WTC11 (cell line): Measurements from ENCODE around the gene LPP.

Experiments
- ATF1 ChIP-seq: sonication (generic); formaldehyde crosslinking; IDR thresholded peaks from 2 replicates; pipeline ENCODE4 v1.8.1; 2023; ENCODE audit warnings: mild to moderate bottlenecking, moderate library complexity, missing genetic modification reagents
- CREM ChIP-seq: sonication (generic); formaldehyde crosslinking; IDR thresholded peaks from 2 replicates; pipeline ENCODE4 v1.8.1; 2022; ENCODE audit warnings: mild to moderate bottlenecking, missing genetic modification reagents, moderate library complexity
- FOXJ3 ChIP-seq: sonication (generic); formaldehyde crosslinking; IDR thresholded peaks from 2 replicates; pipeline ENCODE4 v1.9.0; 2021; ENCODE audit warnings: missing genetic modification reagents, mild to moderate bottlenecking, borderline replicate concordance
- FOXP4 ChIP-seq: sonication (generic); formaldehyde crosslinking; IDR thresholded peaks from 2 replicates; pipeline ENCODE4 v1.8.0; 2022; ENCODE audit warnings: mild to moderate bottlenecking, missing genetic modification reagents
- JUN ChIP-seq: sonication (generic); formaldehyde crosslinking; IDR thresholded peaks from 2 replicates; pipeline ENCODE4 v1.8.0; 2023; ENCODE audit warnings: mild to moderate bottlenecking, missing genetic modification reagents
- NFYB ChIP-seq: sonication (generic); formaldehyde crosslinking; conservative IDR thresholded peaks from 2 replicates; pipeline ENCODE4 v1.8.0; 2022; ENCODE audit warnings: low read depth, missing genetic modification reagents
- OVOL2 ChIP-seq: fragments of 250-450 bp; sonication (Bioruptor Pico); IDR thresholded peaks from 2 replicates; pipeline ENCODE4 v1.9.0; 2021; ENCODE audit warnings: mild to moderate bottlenecking, borderline replicate concordance
- ZNF671 ChIP-seq: fragments of 250-450 bp; sonication (Bioruptor Pico); IDR thresholded peaks from 2 replicates; pipeline ENCODE4 v1.8.0; 2021; ENCODE audit warnings: mild to moderate bottlenecking
- TF ChIP-seq, protein P1 (sequence below): sonication (generic); formaldehyde crosslinking; IDR thresholded peaks from 2 replicates; pipeline ENCODE4 v1.8.1; 2023; ENCODE audit warnings: mild to moderate bottlenecking, moderate library complexity, missing genetic modification reagents
- TF ChIP-seq, protein P2 (sequence below): fragments of 200-600 bp; IDR thresholded peaks from 2 replicates; pipeline ENCODE4 v1.8.0; 2022; ENCODE audit warnings: antibody characterized with exemption

DNA sequence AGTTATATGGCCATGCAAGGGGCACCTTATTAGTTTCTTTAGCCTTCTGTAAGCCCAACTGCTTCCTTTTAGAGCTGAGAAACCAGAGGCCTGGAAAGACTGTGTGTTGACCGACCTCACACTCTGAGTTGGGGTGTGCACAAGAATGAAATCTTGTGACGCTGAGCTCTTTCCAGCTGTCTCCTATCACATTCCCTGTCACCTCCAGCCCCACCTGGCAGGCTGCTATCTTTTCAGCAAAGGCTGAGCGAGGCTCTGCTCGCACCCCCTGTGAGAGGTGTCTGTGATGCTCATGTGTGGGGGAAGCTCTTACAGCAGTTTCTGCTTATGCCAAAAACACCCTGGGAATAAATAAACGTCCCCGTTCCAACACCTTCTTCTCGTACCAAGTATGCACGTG lies 27.0 kb upstream of the LPP start:
- no peak for TF ChIP-seq FOXP4 (CRISPR knock-in tag)
- TF ChIP-seq, protein P1, sequence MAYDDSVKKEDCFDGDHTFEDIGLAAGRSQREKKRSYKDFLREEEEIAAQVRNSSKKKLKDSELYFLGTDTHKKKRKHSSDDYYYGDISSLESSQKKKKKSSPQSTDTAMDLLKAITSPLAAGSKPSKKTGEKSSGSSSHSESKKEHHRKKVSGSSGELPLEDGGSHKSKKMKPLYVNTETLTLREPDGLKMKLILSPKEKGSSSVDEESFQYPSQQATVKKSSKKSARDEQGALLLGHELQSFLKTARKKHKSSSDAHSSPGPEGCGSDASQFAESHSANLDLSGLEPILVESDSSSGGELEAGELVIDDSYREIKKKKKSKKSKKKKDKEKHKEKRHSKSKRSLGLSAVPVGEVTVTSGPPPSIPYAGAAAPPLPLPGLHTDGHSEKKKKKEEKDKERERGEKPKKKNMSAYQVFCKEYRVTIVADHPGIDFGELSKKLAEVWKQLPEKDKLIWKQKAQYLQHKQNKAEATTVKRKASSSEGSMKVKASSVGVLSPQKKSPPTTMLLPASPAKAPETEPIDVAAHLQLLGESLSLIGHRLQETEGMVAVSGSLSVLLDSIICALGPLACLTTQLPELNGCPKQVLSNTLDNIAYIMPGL (CRISPR knock-in tag): no peak
- TF ChIP-seq, protein P2, sequence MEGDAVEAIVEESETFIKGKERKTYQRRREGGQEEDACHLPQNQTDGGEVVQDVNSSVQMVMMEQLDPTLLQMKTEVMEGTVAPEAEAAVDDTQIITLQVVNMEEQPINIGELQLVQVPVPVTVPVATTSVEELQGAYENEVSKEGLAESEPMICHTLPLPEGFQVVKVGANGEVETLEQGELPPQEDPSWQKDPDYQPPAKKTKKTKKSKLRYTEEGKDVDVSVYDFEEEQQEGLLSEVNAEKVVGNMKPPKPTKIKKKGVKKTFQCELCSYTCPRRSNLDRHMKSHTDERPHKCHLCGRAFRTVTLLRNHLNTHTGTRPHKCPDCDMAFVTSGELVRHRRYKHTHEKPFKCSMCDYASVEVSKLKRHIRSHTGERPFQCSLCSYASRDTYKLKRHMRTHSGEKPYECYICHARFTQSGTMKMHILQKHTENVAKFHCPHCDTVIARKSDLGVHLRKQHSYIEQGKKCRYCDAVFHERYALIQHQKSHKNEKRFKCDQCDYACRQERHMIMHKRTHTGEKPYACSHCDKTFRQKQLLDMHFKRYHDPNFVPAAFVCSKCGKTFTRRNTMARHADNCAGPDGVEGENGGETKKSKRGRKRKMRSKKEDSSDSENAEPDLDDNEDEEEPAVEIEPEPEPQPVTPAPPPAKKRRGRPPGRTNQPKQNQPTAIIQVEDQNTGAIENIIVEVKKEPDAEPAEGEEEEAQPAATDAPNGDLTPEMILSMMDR: no peak
- TF ChIP-seq NFYB (CRISPR knock-in tag): no peak
- TF ChIP-seq CREM (CRISPR knock-in tag): no peak
- TF ChIP-seq JUN (CRISPR knock-in tag): no peak
- no peak for TF ChIP-seq ATF1
- no peak for TF ChIP-seq OVOL2 (CRISPR knock-in tag)
- TF ChIP-seq FOXJ3 (CRISPR knock-in tag): no peak
- no peak for TF ChIP-seq ZNF671 (CRISPR knock-in tag)
